Right atrium auricular region (tissue), 2 donors: ENCODE results near the gene GSC2. TPM values are rescaled to one million over a fixed set of nuclear protein-coding genes. Genes with fewer than 3 reads are reported as not detected.

Experiments used
- DNase-seq: peaks from one replicate; pipeline ENCODE4 v3.0.0-alpha.2; 2019; ENCODE audit warnings: low spot score
- H3K27ac ChIP-seq, 2 donors: fragments of 200-600 bp; sonication (generic); 1 replicate in 1 of 2; 2 replicates in 1 of 2; pipeline ENCODE4 v1.5.1; 2016 to 2019
- H3K27me3 ChIP-seq, 2 donors: fragments of 200-600 bp; sonication (generic); one replicate each; pipeline versions ENCODE4 v1.5.1 to v1.6.0; 2017 to 2019
- H3K36me3 ChIP-seq: fragments of 200-600 bp; sonication (generic); one replicate; pipeline ENCODE4 v1.5.1; 2016
- H3K4me1 ChIP-seq, 2 donors: fragments of 200-600 bp; sonication (generic); one replicate each; pipeline versions ENCODE4 v1.5.1 to v1.6.0; 2017 to 2019
- H3K4me3 ChIP-seq, 2 donors: fragments of 200-600 bp; sonication (generic); 1 replicate in 1 of 2; 2 replicates in 1 of 2; pipeline ENCODE4 v1.5.1; 2017 to 2019; ENCODE audit warnings: mild to moderate bottlenecking in 1 of 2, moderate library complexity in 1 of 2
- H3K9me3 ChIP-seq, 2 donors: fragments of 200-600 bp; sonication (generic); one replicate each; pipeline ENCODE4 v1.5.1; 2019
- CTCF ChIP-seq, 2 donors: fragments of 200-600 bp; sonication (generic); IDR thresholded peaks; one replicate each; pipeline ENCODE4 v1.5.1; 2019; ENCODE audit warnings: antibody characterized with exemption in 2 of 2
- total RNA-seq, 2 donors: library from RNA; depleted of rRNA; stranded (reverse); fragments of >200 nt; gene quantifications; one replicate each; pipeline ENCODE4 v1.1.0, GENCODE V29; 2016

GSC2 gene
- not detected for total RNA-seq

DNA sequence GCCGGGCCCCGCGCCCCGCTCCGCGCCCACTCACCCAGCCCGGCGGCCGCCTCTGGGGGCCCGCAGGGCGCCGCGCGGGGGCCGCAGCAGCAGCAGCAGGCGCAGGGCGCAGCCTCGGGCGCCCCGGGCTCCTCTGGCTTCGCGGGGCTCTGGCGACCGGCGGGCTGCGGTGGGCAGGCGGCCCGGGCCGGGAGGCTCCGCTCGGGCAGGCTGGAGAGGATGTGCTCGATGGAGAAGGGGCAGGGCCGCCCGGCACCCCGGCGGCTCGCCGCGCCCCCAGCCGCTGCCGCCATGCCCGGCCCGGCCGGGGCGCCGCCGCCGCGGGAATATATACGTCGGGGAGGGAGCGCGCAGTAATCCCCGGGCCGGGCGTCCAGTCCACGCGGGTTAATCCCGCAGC lies at the start of gene GSC2:
Gene GSC2 (minus strand): TSS at position 302 of the 400 bp plus-strand sequence. CDS start 9 bp downstream, at position 293.
- peaks cover 4 to 19% of the 10 kb centered on the region in 2 donors for H3K27me3 ChIP-seq
- H3K4me3 ChIP-seq, result peak within 1 kb of the TSS in 1 of 2 donors; percentile 41
- no peak within 1 kb of the TSS for H3K27ac ChIP-seq
- peaks cover 0 to 9% of the 10 kb centered on the region in 2 donors for H3K4me1 ChIP-seq
- no peaks in the 10 kb centered on the region for H3K9me3 ChIP-seq
- DNase-seq, result no peak
- no peak for TF ChIP-seq CTCF (IDR thresholded peaks at IDR 0.05)
- no peaks in the 10 kb centered on the region for H3K36me3 ChIP-seq

DNA sequence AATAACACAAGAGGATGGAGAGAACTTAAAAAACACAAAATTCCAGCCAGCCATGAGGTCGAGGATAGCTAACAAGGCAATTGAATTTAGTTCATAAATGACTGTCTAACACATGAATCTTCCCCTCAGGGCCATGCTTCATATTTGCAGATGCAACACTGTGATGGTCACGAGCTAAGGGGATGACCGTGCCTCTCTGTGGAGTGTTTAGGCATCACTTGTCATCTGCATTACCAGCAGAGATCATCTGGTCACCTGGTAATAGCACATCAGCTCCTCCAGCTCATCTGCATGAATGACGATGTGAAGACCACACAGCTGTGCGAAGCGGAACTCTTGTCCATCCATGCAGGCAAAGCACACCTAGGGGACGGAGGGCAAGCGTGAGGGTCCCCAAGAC lies 49.4 kb upstream of the GSC2 start:
- peaks cover 11% of the 10 kb centered on the region for H3K36me3 ChIP-seq
- no peak for TF ChIP-seq CTCF (IDR thresholded peaks at IDR 0.05)
- H3K4me1 ChIP-seq, result peaks cover 0 to 4% of the 10 kb centered on the region in 2 donors
- no peaks in the 10 kb centered on the region for H3K9me3 ChIP-seq
- H3K27me3 ChIP-seq, result no peaks in the 10 kb centered on the region
- DNase-seq, result no peak
- no peak overlapping the region for H3K4me3 ChIP-seq
- no peak overlapping the region for H3K27ac ChIP-seq

DNA sequence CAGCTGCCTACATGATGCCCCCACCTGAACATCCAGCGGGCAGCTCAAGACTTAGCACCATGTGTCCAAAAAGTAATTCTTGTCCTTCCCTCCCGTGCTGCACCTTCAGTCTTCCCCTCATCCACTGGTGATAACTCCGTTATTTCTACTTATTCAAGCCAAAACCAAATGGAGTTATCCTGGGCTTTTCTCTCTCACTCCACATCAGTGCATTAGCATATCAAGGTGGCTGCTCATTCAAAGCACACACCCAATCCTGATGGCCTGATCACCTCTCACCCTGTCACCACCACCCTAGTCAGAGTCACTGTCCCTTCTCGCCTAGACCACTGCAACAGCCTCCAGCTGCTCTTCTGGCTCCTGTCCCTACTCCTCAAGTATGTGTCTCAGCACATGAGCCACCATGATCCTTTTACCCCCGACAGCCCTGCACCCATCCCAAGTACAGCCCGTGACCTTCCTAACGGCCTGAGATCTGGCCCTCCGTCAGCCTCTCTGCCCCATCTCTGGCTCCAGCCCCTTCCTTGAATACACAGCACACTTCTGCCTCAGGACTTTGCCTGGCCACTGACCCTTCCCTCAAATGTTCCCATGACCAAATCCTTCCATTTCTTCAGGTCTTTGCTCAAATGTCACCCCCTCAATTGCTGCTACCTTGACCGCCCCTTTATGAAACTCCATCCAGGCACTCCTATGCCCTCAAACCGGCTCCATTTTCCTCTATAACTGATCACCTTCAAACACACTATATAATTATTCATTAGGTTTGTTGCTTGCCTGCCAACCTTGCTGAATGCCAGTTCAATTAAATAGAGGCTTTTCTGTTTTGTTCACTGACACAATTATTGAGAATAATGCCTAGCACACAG lies 48.1 kb upstream of the GSC2 start:
- H3K27me3 ChIP-seq, result no peaks in the 10 kb centered on the region
- H3K27ac ChIP-seq, result no peak overlapping the region
- no peak overlapping the region for H3K4me3 ChIP-seq
- no peak for TF ChIP-seq CTCF (IDR thresholded peaks at IDR 0.05)
- DNase-seq, result no peak
- peaks cover 11% of the 10 kb centered on the region for H3K36me3 ChIP-seq
- H3K4me1 ChIP-seq, result no peaks in the 10 kb centered on the region
- no peaks in the 10 kb centered on the region for H3K9me3 ChIP-seq

- Histone ChIP-seq H3K27me3 (no peaks in the 10 kb centered on the region), H3K9me3 (no peaks in the 10 kb centered on the region), H3K36me3 (peaks cover 11% of the 10 kb centered on the region), H3K27ac (no peak overlapping the region), H3K4me3 (no peak overlapping the region), H3K4me1 (no peaks in the 10 kb centered on the region)
- DNase-seq, result no peak
- TF ChIP-seq CTCF (IDR thresholded peaks at IDR 0.05), result no peak
These were observed 46.9 kb upstream of the GSC2 start for GRCh38 chr22:19196841-19197612.

DNA sequence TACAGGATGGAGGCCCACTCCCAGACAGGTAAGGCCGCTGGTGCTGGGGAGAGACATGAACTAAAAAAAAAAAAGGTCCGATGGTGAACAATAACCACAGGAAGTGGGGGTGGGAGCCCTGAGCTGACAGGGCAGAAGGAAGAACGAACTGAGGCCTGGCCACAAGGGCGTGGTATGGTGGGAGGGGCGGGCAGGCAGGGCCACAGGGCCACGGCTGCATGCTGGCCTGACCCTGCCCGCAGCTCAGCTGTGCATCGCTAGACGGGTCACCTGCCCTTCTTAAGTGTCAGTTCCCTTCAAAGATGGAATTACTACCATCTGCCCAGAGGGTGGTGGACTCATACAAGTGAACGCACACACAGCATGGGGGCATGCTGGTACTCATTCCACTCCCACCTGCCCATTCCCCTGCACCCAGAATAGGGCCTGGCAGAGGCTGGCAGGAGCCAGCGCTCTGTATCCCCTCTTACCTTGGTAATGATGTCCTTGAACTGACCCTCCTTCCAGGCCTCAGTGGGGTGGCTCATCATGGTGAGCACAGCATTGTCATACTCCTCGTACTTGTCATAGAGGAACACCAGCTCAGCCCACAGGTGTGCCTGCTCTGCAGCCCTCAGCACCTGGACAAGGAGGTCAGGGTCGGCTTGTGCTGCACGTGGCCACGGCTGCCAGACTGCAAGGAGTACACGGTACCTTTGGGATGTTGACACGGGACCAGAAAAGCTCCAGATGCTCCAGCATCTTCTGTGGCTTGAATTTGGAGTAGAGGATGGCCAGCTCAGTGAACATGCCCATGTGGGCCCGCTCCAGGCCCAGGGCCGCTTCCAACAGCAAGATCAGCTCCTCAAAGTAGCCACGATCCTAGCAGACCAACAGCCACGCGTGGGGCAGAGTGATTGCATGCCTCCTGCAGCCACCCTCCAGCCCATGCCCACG lies 46.0 kb upstream of the GSC2 start:
- Histone ChIP-seq H3K4me1 (no peaks in the 10 kb centered on the region), H3K27me3 (no peaks in the 10 kb centered on the region), H3K36me3 (peaks cover 11% of the 10 kb centered on the region), H3K27ac (no peak overlapping the region), H3K9me3 (no peaks in the 10 kb centered on the region), H3K4me3 (no peak overlapping the region)
- TF ChIP-seq CTCF (IDR thresholded peaks at IDR 0.05), result no peak
- no peak for DNase-seq
